Activated naive CD4-positive, alpha-beta T cell treated with anti-CD3 and anti-CD28 coated beads, Interleukin-2, amount 50 U/mL, for 72 hours (primary cell): ENCODE measurements around the gene CLASP1. TPM values are rescaled to one million over a fixed set of nuclear protein-coding genes. Genes with fewer than 3 reads are reported as not detected.
"Not testable (repeated sequence)": the region's sequence is repeated elsewhere in the genome, so short reads cannot be mapped to it uniquely, and the experiment has no call there.

Experiments used
- ATAC-seq, 2 donors: fragments of 150-1000 bp; cut with Tn5 transposase; 2 replicates each; pipeline ENCODE4 v1.10.0; 2021; ENCODE audit warnings: mild to moderate bottlenecking in 2 of 2, moderate library complexity in 2 of 2
- DNase-seq, 2 donors: peaks; one replicate each; pipeline ENCODE4 v3.0.0; 2021 to 2022; ENCODE audit warnings: low spot score in 2 of 2
- H3K27ac Mint-ChIP-seq, 2 donors: one replicate each; pipeline ENCODE4 v1.8.0; 2022; ENCODE audit warnings: mild to moderate bottlenecking in 2 of 2, mixed read lengths in 2 of 2
- H3K36me3 Mint-ChIP-seq, 2 donors: one replicate each; pipeline ENCODE4 v1.8.0; 2022; ENCODE audit warnings: mixed read lengths in 2 of 2
- H3K9me3 Mint-ChIP-seq, 2 donors: one replicate each; pipeline ENCODE4 v1.8.0; 2022; ENCODE audit warnings: mixed read lengths in 2 of 2
- total RNA-seq, 2 donors: library from RNA; stranded (reverse); gene quantifications; one replicate each; pipeline ENCODE4 v1.2.3, GENCODE V29; 2022

CLASP1 gene
- total RNA-seq, 2 donors from 2014 or later, result 82.3 to 98.6 TPM

DNA sequence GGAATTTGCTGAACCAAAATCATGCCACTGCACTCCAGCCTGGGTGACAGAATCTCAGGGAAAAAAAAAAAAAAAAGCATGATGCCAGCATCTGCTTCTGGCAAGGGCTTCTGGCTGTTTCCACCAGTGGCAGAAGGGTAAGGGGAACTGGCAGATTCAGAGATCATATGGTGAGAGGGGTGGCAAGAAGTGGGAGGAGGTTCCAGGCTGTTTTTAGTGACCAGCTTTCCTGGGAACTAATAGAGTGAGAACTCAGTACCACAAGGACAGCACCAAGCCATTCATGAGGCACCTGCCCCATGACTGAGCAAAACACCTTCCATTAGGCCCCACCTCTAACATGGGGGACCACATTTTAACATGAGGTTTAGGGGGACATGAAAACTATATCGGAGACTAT is 18.4 kb upstream of the CLASP1 start:
- ATAC-seq (no peak), DNase-seq (no peak)
- Mint-ChIP-seq H3K27ac (no peak overlapping the region), H3K9me3 (peaks cover 10 to 17% of the 10 kb centered on the region in 2 donors), H3K36me3 (peaks cover 8 to 26% of the 10 kb centered on the region in 2 donors)

DNA sequence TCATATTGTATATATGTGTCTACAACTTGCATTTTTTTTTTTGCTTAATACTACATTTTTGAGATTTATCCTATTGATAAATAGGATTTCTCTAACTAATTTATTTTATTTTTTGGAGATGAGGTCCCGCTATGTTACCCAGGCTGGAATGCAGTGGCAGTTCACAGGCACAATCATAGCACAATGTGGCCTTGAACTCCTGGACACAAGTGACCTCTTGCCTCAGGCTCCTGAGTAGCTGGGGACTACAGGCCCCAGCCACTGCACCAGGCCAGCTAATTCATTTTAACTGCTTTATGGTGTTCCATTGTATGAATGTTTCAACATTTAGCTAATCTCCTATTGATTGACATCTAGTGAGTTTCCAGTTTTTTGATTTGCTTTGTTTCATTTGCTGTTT is 16.8 kb upstream of the CLASP1 start:
- peaks cover 4 to 10% of the 10 kb centered on the region in 2 donors for H3K9me3 Mint-ChIP-seq
- DNase-seq, result no peak
- peaks cover 6 to 19% of the 10 kb centered on the region in 2 donors for H3K36me3 Mint-ChIP-seq
- ATAC-seq, result no peak
- H3K27ac Mint-ChIP-seq, result peak overlapping the region in 1 of 2 donors; percentile 55

DNA sequence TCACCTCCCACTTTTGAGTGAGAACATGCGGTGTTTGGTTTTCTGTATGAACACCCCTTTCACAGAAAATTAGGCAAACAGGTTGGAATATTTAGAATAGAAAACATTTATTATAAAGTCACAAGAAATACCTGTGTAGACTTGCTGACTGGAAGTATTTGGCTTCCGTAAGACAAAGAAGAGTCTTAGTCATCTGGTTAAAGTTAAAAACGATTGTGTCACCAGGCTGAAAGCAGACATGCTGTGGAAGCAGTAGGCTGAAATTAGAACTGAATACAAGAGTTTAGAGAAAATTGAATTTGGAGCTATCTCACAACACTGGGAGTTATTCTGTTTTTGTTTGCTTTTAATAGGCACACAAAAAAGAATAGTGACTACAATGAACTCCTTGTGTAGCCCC is 16.2 kb upstream of the CLASP1 start:
- Mint-ChIP-seq H3K36me3 (peaks cover under 1 to 13% of the 10 kb centered on the region in 2 donors), H3K27ac (no peak overlapping the region), H3K9me3 (peaks cover 0 to 5% of the 10 kb centered on the region in 2 donors)
- ATAC-seq, result no peak
- no peak for DNase-seq

DNA sequence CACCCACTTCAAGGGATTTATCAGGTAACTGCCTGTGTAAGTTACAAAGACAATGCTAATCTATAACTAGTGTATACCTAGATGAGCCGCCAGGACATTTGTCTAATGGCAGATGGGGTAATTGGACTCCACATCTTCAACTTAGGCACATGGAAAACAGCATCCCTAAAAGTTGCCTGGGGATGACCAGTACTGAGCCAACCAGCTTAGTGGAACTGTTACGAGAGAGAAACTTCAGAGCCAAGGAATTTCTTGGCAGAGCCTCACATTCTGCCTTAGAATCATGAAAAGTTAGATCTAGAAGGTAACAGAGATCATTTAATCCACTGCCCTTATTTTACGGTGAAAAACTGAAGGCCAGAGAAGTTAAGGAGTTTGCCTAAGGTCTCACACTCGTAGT is 15.5 kb upstream of the CLASP1 start:
- DNase-seq (no peak), ATAC-seq (no peak)
- Mint-ChIP-seq H3K9me3 (no peaks in the 10 kb centered on the region), H3K27ac (no peak overlapping the region), H3K36me3 (peaks cover 0 to 7% of the 10 kb centered on the region in 2 donors)

DNA sequence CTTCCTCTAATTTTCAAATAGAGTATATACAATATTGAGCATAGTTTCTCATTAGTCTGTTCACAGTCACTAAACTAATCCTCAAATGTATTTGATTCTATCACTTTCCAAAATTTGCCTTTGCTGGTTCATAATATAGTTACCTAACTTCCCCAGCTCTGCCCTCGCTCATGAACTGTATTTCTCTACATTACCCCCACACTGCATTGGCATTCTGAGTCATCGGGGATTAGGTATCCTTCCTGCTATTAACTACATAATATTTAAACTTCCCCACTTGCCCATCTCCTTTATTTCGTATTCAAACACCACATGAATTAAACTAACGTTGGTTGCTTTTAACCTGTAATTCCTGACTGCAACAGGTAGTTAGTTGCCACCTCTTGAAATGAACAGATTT is 14.8 kb upstream of the CLASP1 start:
- no peaks in the 10 kb centered on the region for H3K9me3 Mint-ChIP-seq
- DNase-seq (no peak), ATAC-seq (no peak)
- H3K27ac Mint-ChIP-seq, result no peak overlapping the region
- peaks cover 0 to 8% of the 10 kb centered on the region in 2 donors for H3K36me3 Mint-ChIP-seq

DNA sequence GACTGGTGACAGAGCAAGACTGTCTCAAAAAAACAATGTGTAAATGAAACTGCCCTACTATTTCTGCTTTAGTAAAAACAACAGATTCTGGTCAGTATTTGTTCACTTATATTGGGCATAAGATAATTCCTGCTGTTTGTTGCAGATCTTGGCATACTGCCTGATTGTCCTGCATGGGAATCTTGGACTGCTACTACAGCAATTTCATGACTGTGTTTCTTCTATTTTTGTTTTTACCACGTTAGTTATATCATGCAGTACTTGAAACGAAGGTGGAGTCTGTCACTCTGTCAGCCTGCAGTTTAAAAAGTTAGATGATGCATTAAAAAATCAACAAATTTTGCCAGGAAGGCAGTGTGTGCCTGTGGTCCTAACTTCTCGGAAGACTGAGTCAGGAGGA is 14.2 kb upstream of the CLASP1 start:
- H3K9me3 Mint-ChIP-seq, result no peaks in the 10 kb centered on the region
- no peak overlapping the region for H3K27ac Mint-ChIP-seq
- ATAC-seq, result no peak
- H3K36me3 Mint-ChIP-seq, result peaks cover 0 to 11% of the 10 kb centered on the region in 2 donors
- DNase-seq, result no peak

DNA sequence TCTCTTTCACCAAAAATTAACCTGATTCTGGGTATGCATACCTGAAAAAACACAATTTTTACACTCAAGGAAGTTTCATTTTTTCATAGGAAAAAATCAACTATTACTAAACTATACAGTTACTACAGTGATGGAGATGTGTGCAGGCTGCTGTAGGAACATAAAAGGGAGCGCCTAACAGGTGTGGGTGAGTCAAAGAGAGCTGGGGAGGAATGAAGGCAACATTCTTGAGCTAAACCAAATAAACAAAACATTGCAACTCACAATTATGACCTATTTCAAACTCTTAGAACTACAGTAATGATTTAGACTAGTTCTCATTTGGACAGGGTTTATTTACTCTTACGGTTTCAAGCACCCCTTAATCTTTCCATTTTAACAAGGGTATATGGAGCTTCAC is 13.4 kb upstream of the CLASP1 start:
- Mint-ChIP-seq H3K9me3 (no peaks in the 10 kb centered on the region), H3K27ac (no peak overlapping the region), H3K36me3 (peaks cover 0 to 7% of the 10 kb centered on the region in 2 donors)
- DNase-seq (no peak), ATAC-seq (no peak)

DNA sequence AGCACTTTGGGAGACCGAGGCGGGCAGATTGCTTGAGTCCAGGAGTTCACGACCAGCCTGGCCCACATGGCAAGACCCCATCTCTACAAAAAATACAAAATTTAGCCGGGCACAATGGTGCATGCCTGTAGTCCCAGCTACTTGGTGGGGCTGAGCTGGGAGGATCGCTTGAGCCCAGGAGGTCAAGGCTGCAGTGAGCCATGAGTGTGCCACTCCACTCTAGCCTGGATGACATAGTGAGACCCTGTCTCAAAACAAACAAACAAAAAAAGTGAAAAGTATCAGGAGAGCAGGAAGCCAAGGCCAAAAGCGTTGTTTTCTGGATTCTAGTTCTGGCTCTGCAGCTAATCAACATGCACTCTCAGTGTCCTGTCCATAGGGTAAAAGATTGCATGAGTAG is 10.7 kb upstream of the CLASP1 start:
- peaks cover 0 to 7% of the 10 kb centered on the region in 2 donors for H3K36me3 Mint-ChIP-seq
- no peak overlapping the region for H3K27ac Mint-ChIP-seq
- ATAC-seq, result no peak
- DNase-seq, result no peak
- H3K9me3 Mint-ChIP-seq, result no peaks in the 10 kb centered on the region

DNA sequence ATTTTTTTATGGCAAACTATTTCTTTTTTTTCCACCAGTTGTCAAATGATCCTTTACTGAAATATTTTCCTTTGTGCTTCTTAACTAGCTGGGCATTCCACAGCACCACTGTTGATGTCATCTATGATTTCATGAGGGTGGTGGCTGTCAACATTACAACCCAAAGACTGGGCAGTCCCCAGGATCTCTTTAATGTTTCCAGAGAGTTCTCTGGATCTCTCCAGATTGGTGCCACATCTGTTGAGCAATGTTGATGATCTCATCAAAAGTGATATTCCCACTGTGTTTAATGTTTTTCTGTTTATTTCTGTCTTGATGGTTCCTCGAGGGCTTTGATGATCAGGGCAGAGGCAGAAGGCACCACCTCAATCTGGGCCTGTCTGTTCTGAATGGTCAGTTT is 9.1 kb upstream of the CLASP1 start:
- H3K27ac Mint-ChIP-seq, H3K9me3 Mint-ChIP-seq, ATAC-seq: not testable (repeated sequence)

DNA sequence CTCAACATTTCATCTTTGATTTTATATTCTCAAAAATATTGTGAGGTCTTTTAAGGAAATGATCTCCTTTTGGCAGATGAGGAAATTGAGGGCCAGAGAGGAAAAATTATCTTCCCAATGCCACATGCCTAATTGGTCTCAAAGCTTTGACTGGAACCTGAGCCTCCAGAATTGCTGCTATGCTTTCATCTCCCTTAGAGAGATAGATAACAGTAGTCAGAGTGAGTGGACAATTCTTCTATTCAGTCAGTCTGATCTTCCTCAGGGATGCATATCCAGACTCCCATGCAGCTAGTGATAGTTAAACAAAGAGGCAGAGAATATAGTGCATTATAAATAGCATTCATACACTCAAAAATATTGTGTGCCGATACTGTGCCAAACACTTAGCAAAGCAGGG is 3.8 kb upstream of the CLASP1 start:
- no peak overlapping the region for H3K27ac Mint-ChIP-seq

More for the DNA sequence above, 9.1 kb upstream of the CLASP1 start:
- peaks cover 0 to 21% of the 10 kb centered on the region in 2 donors for H3K36me3 Mint-ChIP-seq
- DNase-seq, result not testable (repeated sequence)

DNA sequence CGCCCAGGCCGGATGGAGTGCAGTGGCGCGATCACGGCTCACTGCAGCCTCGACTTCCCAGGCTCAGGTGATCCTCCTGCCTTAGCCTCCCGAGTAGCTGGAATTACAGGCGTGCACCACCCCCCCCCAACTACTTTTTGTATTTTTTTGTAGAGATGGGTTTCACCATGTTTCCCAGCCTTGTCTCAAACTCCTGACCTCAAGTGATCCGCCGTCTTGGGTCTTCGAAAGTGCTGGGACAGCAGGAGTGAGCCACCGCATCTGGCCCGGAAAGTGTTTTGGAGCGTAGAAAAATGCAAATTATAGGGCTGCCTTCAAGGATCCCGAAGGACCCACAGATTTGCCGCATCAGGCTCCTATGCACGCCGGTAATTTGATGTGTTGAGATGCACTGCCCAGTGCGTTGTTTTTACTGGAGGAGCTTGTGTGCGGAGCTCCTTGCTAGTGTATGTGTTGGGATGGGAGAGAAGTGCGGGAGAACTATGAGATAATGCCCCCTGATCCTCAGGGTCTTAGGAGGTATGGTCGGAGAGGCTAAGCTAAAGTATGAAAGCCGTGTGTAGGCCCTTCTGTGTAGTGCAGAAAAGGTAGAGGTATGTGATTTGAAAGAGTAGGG is 1.2 kb upstream of the CLASP1 start:
- DNase-seq, result peak; percentile 7 to 56
- peak overlapping the region; percentile 97 to 100 for H3K27ac Mint-ChIP-seq
- H3K36me3 Mint-ChIP-seq, result peaks cover 27 to 51% of the 10 kb centered on the region in 2 donors
- peak in 1 of 2 donors; percentile 9 for ATAC-seq
- peaks cover 3 to 7% of the 10 kb centered on the region in 2 donors for H3K9me3 Mint-ChIP-seq

More for the DNA sequence above, 3.8 kb upstream of the CLASP1 start:
- DNase-seq, result no peak
- Mint-ChIP-seq H3K36me3 (peaks cover 27 to 46% of the 10 kb centered on the region in 2 donors), H3K9me3 (peaks cover 3 to 7% of the 10 kb centered on the region in 2 donors)
- ATAC-seq, result no peak

DNA sequence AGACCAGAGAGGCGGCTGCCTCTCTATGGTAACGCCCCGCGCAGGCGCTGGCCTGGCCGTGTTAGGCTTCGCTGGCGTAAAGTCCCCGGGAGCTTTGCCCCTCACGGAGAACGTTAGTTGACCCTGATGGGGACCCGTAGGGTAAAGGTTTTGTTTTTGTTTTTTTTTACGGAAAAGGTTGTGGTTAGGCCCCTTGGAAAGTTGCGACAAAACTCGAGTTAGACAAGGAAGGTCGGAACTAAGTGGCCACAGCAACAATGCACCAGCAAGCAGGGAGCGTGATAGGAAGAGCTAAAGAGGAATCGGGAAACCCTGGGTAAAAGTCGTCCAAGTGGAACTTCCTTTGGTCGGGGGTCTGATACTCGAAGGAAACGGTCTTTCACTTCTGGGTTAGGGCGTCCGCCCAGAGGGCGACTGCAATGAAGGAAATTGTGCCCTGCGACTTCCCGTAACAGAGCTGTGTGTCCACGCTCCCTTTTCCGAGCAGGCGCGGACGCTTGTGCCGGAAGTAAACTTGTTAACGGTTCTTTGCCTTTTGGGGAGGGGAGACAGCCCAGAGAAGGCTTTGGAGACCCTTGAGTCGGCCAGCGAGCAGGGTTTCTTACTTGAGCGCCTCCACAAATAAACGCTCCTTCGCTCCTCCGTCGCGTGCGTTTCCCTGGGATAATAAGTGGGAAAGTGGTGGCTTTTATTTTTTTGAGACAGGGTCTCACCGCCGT is 493 bp upstream of the CLASP1 start:
- DNase-seq, result peak; percentile 91 to 93
- Mint-ChIP-seq H3K27ac (peak overlapping the region; percentile 97 to 100), H3K36me3 (peaks cover 27 to 51% of the 10 kb centered on the region in 2 donors), H3K9me3 (peaks cover 3 to 7% of the 10 kb centered on the region in 2 donors)
- ATAC-seq, result peak; percentile 93 to 97

DNA sequence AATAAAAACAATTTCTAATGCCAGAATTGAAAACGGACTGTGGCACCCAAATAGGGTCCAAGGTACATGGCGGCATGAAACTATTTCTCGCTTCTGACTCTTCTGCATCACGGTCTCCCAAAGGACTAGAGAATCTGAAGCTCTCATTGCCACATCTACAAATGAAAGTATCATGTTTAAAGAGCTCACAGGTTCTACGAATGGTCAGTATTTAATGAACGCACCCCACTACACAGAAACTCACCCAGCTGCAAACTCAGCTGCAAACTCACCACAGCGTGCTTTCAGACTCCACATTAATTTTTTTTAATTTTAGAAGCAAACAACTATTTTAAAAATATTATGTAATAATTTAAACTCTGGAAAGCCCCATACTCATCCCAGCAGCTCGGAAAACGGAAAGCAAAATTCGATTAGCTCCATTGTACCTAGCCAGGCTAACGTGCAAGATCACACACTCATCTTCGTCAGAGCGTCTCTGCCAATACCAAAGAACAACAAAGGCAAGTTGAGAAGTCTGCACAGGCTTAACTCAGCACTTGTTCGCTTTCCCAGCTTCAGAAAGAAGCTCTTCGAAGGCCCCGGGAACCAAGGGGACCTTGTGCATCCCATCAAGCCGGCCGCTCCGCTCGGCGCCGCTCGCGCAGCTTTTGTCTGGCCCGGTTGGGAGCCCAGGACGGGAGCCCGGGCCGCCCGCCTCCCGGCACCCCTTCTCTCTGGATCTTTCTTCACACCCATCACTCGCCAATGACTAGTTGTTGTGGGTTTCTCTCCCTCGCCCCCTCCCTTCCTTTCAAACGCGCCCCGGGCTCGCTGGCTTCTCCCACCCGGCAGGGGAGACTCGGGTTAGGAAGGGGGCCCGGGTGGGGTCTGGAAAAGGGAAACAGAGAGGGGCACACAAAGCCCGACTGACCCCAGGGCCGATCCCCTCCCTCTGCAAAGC is 785 bp downstream of the CLASP1 start:
- peaks cover 0 to 2% of the 10 kb centered on the region in 2 donors for H3K9me3 Mint-ChIP-seq
- peak; percentile 28 to 40 for ATAC-seq
- peak overlapping the region; percentile 96 to 97 for H3K27ac Mint-ChIP-seq

DNA sequence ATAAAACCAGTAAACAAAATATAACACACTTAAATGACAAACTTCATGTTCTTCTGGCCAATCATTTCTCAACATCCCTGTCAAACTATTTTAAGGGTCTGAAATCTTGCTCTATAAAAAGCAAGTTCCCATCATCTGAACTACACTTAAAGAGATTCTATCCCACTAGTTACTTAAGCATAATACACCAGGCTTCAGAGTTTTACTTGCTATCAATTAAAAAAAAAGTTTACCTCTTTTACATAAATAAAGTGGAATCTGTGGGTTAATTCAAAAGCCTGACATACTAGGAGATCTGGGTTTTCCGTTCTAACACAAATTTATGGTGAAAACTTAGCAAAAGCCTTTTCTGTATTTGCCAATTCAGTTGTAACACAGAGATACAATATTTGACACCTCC is 1.9 kb downstream of the CLASP1 start:
- Mint-ChIP-seq H3K9me3 (no peaks in the 10 kb centered on the region), H3K36me3 (peaks cover 27 to 31% of the 10 kb centered on the region in 2 donors), H3K27ac (peak overlapping the region; percentile 67 to 97)
- ATAC-seq (no peak), DNase-seq (no peak)

More for the DNA sequence above, 785 bp downstream of the CLASP1 start:
- DNase-seq, result peak; percentile 56 to 69
- peaks cover 27 to 38% of the 10 kb centered on the region in 2 donors for H3K36me3 Mint-ChIP-seq

DNA sequence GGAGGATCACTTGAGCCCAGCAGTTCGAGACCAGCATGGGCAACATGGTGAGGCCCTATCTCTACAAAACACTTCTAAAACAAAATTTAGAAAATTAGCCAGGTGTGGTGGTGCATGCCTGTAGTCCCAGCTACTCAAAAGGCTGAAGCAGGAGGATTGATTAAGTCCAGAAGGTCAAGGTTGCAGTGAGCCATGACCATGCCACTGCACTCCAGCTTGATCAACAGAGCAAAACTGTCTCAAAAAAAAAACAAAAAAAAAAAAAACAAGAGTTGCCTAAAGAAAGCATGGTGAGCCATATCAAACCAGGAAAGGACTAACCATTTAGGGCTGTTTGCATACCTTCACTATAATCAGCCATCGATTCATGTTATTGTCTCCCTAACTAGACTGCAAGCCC is 4.5 kb downstream of the CLASP1 start:
- ATAC-seq, result no peak
- H3K9me3 Mint-ChIP-seq, result no peaks in the 10 kb centered on the region
- DNase-seq, result no peak
- H3K27ac Mint-ChIP-seq, result no peak overlapping the region
- peaks cover 11 to 17% of the 10 kb centered on the region in 2 donors for H3K36me3 Mint-ChIP-seq

DNA sequence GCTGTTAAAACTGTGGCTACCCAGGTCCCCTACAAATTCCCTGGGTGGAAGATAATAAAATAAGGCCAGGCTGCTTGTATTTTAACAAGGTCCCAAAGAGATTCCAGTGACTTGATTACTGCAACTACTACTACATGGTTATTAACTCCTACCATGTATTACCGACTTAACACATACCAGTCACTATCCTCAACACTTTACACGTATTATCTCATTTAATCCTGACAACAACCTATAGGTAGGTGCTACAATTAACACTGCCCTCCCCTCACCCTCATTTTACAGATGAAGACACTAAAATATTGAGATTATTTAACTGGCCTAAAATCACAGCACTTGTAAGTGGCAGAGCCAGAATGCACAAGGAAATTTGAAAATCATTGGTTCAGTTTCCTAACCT is 5.4 kb downstream of the CLASP1 start:
- Mint-ChIP-seq H3K27ac (peak overlapping the region in 1 of 2 donors; percentile 38), H3K36me3 (peaks cover 5 to 22% of the 10 kb centered on the region in 2 donors), H3K9me3 (no peaks in the 10 kb centered on the region)
- ATAC-seq (no peak), DNase-seq (no peak)
